Neural cell (in vitro differentiated cells): ENCODE data around the gene TRIM47. TPM values are rescaled to one million over a fixed set of nuclear protein-coding genes. Genes with fewer than 3 reads are reported as not detected.

Experiments used
- H2AFZ ChIP-seq: fragments of 200-600, 300-800 bp; sonication (generic), shearing (Covaris generic); 2 replicates; pipeline ENCODE4 v1.6.0; 2014; ENCODE audit warnings: low read depth, mild to moderate bottlenecking, antibody characterized with exemption, low read length, moderate library complexity
- H3F3A ChIP-seq: fragments of 200-600 bp; shearing (Covaris generic); 2 replicates; pipeline ENCODE4 v1.6.1; 2016; ENCODE audit warnings: mild to moderate bottlenecking, moderate library complexity, mixed read lengths, antibody characterized with exemption, low read length; ENCODE audit not compliant: insufficient read depth, poor library complexity, severe bottlenecking
- H3K27ac ChIP-seq: fragments of 200-600, 300-800 bp; sonication (generic), shearing (Covaris generic); 2 replicates; pipeline ENCODE4 v1.5.1; 2014; ENCODE audit warnings: mild to moderate bottlenecking, low read length, moderate library complexity
- H3K27me3 ChIP-seq: fragments of 300-800, 200-600 bp; sonication (generic), shearing (Covaris generic); 2 replicates; pipeline ENCODE4 v1.6.0; 2014; ENCODE audit warnings: mild to moderate bottlenecking, low read depth, low read length, moderate library complexity; ENCODE audit not compliant: insufficient read depth
- H3K36me3 ChIP-seq: fragments of 300-800, 200-600 bp; sonication (generic), shearing (Covaris generic); 2 replicates; pipeline ENCODE4 v1.5.1; 2014; ENCODE audit warnings: mild to moderate bottlenecking, antibody characterized with exemption, low read length, moderate library complexity; ENCODE audit not compliant: insufficient read depth
- H3K4me2 ChIP-seq: fragments of 300-800, 200-600 bp; sonication (generic), shearing (Covaris generic); 2 replicates; pipeline ENCODE4 v1.6.0; 2014; ENCODE audit warnings: mild to moderate bottlenecking, low read length
- H3K4me3 ChIP-seq: fragments of 300-800, 200-600 bp; sonication (generic), shearing (Covaris generic); 2 replicates; pipeline ENCODE4 v1.5.1; 2014; ENCODE audit warnings: mild to moderate bottlenecking, low read length, moderate library complexity
- H3K79me2 ChIP-seq: fragments of 200-600 bp; shearing (Covaris generic); replicated peaks from 2 replicates; pipeline ENCODE4 v1.6.0; 2014; ENCODE audit warnings: mild to moderate bottlenecking, low read length, moderate library complexity; ENCODE audit not compliant: insufficient read depth
- H3K9ac ChIP-seq: fragments of 300-800, 200-600 bp; sonication (generic), shearing (Covaris generic); 2 replicates; pipeline ENCODE4 v1.6.1; 2016; ENCODE audit warnings: mild to moderate bottlenecking, low read length, mixed read lengths
- H3K9me2 ChIP-seq: fragments of 200-600 bp; shearing (Covaris generic); 2 replicates; pipeline ENCODE4 v1.6.1; 2016; ENCODE audit warnings: mild to moderate bottlenecking, low read length, mixed read lengths; ENCODE audit not compliant: insufficient read depth
- H3K9me3 ChIP-seq: fragments of 200-600, 300-800 bp; sonication (generic), shearing (Covaris generic); 2 replicates; pipeline ENCODE4 v1.6.1; 2016; ENCODE audit warnings: mild to moderate bottlenecking, mixed run types, low read length, moderate library complexity, mixed read lengths
- H4K20me1 ChIP-seq: fragments of 200-600 bp; shearing (Covaris generic); 2 replicates; pipeline ENCODE4 v1.6.1; 2016; ENCODE audit warnings: mild to moderate bottlenecking, mixed run types; ENCODE audit not compliant: insufficient read depth
- EP300 ChIP-seq: fragments of 450-650 bp; conservative IDR thresholded peaks from 2 replicates; pipeline ENCODE4 v1.6.1; 2014; ENCODE audit warnings: antibody characterized with exemption, mild to moderate bottlenecking, moderate library complexity; ENCODE audit not compliant: poor library complexity, severe bottlenecking
- EZH2 ChIP-seq: fragments of 200-600, 300-800 bp; shearing (Covaris generic), sonication (generic); IDR thresholded peaks from 2 replicates; pipeline ENCODE4 v1.6.1; 2014; ENCODE audit warnings: antibody characterized with exemption, low read length, borderline replicate concordance, mild to moderate bottlenecking; ENCODE audit not compliant: insufficient read depth, poor library complexity, severe bottlenecking
- MXI1 ChIP-seq: fragments of 450-650 bp; conservative IDR thresholded peaks from 2 replicates; pipeline ENCODE4 v1.6.1; 2014; ENCODE audit warnings: antibody characterized with exemption, mild to moderate bottlenecking; ENCODE audit not compliant: poor library complexity, severe bottlenecking
- POLR2AphosphoS5 ChIP-seq: IDR thresholded peaks from 2 replicates; pipeline ENCODE4 v1.6.1; 2012
- RAD21 ChIP-seq: fragments of 450-650 bp; conservative IDR thresholded peaks from 2 replicates; pipeline ENCODE4 v1.6.1; 2014; ENCODE audit warnings: antibody characterized with exemption, mild to moderate bottlenecking, moderate library complexity
- SMC3 ChIP-seq: fragments of 450-650 bp; conservative IDR thresholded peaks from 2 replicates; pipeline ENCODE4 v1.6.1; 2014; ENCODE audit warnings: antibody characterized with exemption, mild to moderate bottlenecking, moderate library complexity; ENCODE audit not compliant: poor library complexity
- TAF1 ChIP-seq: IDR thresholded peaks from 2 replicates; pipeline ENCODE4 v1.6.1; 2012; ENCODE audit warnings: low read depth
- polyA plus RNA-seq: library from polyadenylated mRNA; depleted of rRNA; stranded (reverse); fragments of >200 nt; gene quantifications from 2 replicates; pipeline ENCODE4 v1.2.3, GENCODE V29; 2014
- TF ChIP-seq, protein P1 (sequence below): fragments of 450-650 bp; IDR thresholded peaks from 2 replicates; pipeline ENCODE4 v1.5.1; 2014; ENCODE audit warnings: antibody characterized with exemption, mild to moderate bottlenecking, moderate library complexity; ENCODE audit not compliant: poor library complexity, severe bottlenecking
- TF ChIP-seq, protein P2 (sequence below): IDR thresholded peaks from 2 replicates; pipeline ENCODE4 v1.6.1; 2012; ENCODE audit warnings: borderline replicate concordance

Gene TRIM47
- polyA plus RNA-seq, 1 donor from 2014 or later = 0.67 TPM

DNA sequence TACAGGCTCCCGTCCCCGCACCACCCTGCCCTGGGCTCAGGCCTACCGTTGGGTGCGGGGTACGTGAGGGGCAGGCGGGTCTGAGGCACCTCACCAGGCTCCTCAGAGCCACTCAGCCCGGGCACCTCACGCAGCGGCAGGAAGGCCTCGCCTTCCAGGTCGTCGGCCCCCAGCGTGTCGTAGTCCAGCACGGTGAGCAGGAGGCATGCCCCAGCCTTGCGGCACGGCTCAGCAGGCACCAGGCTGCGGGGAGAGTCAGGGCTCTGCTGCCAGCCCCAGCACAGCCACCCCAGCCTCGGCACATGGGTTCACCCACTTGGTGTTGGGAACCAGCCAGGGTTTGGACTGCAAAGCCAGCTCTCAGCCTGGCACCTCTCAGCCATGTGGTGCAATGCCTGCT is 49.6 kb downstream of the TRIM47 start:
- no peaks in the 10 kb centered on the region for H3F3A ChIP-seq
- TF ChIP-seq EP300 (no peak), MXI1 (no peak), SMC3 (no peak), TAF1 (no peak), EZH2 (no peak), RAD21 (no peak), POLR2AphosphoS5 (no peak)
- TF ChIP-seq, protein P1, sequence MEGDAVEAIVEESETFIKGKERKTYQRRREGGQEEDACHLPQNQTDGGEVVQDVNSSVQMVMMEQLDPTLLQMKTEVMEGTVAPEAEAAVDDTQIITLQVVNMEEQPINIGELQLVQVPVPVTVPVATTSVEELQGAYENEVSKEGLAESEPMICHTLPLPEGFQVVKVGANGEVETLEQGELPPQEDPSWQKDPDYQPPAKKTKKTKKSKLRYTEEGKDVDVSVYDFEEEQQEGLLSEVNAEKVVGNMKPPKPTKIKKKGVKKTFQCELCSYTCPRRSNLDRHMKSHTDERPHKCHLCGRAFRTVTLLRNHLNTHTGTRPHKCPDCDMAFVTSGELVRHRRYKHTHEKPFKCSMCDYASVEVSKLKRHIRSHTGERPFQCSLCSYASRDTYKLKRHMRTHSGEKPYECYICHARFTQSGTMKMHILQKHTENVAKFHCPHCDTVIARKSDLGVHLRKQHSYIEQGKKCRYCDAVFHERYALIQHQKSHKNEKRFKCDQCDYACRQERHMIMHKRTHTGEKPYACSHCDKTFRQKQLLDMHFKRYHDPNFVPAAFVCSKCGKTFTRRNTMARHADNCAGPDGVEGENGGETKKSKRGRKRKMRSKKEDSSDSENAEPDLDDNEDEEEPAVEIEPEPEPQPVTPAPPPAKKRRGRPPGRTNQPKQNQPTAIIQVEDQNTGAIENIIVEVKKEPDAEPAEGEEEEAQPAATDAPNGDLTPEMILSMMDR = no peak
- TF ChIP-seq, protein P2, sequence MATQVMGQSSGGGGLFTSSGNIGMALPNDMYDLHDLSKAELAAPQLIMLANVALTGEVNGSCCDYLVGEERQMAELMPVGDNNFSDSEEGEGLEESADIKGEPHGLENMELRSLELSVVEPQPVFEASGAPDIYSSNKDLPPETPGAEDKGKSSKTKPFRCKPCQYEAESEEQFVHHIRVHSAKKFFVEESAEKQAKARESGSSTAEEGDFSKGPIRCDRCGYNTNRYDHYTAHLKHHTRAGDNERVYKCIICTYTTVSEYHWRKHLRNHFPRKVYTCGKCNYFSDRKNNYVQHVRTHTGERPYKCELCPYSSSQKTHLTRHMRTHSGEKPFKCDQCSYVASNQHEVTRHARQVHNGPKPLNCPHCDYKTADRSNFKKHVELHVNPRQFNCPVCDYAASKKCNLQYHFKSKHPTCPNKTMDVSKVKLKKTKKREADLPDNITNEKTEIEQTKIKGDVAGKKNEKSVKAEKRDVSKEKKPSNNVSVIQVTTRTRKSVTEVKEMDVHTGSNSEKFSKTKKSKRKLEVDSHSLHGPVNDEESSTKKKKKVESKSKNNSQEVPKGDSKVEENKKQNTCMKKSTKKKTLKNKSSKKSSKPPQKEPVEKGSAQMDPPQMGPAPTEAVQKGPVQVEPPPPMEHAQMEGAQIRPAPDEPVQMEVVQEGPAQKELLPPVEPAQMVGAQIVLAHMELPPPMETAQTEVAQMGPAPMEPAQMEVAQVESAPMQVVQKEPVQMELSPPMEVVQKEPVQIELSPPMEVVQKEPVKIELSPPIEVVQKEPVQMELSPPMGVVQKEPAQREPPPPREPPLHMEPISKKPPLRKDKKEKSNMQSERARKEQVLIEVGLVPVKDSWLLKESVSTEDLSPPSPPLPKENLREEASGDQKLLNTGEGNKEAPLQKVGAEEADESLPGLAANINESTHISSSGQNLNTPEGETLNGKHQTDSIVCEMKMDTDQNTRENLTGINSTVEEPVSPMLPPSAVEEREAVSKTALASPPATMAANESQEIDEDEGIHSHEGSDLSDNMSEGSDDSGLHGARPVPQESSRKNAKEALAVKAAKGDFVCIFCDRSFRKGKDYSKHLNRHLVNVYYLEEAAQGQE = no peak
- no peaks in the 10 kb centered on the region for H3K27me3 ChIP-seq
- no peaks in the 10 kb centered on the region for H3K9me3 ChIP-seq
- H2AFZ ChIP-seq = no peak overlapping the region
- H3K4me3 ChIP-seq = no peak overlapping the region
- no peak overlapping the region for H3K4me2 ChIP-seq
- no peak overlapping the region for H3K9ac ChIP-seq
- no peaks in the 10 kb centered on the region for H3K79me2 ChIP-seq
- H3K9me2 ChIP-seq = no peaks in the 10 kb centered on the region
- no peaks in the 10 kb centered on the region for H4K20me1 ChIP-seq
- no peak overlapping the region for H3K27ac ChIP-seq
- H3K36me3 ChIP-seq = no peaks in the 10 kb centered on the region

DNA sequence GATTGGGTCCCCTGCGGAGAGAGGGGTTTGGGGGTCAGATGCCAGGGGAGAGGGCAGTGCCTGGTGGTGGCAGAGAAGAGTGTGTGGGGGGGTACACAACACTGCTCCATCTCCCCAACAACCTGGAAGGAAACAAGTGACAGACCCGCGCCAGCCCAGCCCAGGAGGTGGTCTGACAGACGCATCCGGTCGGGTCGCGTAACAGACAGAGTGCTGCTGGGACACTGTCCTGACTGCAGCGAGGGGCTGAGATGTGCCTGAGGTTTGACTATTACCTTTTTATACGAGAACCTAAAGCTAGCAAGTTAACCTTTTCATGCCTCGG is 50.3 kb downstream of the TRIM47 start:
- H3F3A ChIP-seq = no peaks in the 10 kb centered on the region
- no peak overlapping the region for H3K9ac ChIP-seq
- H3K4me3 ChIP-seq = no peak overlapping the region
- no peaks in the 10 kb centered on the region for H3K9me3 ChIP-seq
- H3K36me3 ChIP-seq = no peaks in the 10 kb centered on the region
- no peaks in the 10 kb centered on the region for H3K27me3 ChIP-seq
- no peaks in the 10 kb centered on the region for H3K79me2 ChIP-seq
- no peak overlapping the region for H3K27ac ChIP-seq
- no peak overlapping the region for H2AFZ ChIP-seq
- H3K4me2 ChIP-seq = no peak overlapping the region
- no peaks in the 10 kb centered on the region for H4K20me1 ChIP-seq
- TF ChIP-seq TAF1 (no peak), EZH2 (no peak)
- TF ChIP-seq, protein P1 = no peak
- no peaks in the 10 kb centered on the region for H3K9me2 ChIP-seq
